D721Med (cell line): ENCODE data around the gene BATF3.

Experiments used
- DNase-seq: peaks from one replicate; pipeline ENCODE4 v3.0.0; 2011; ENCODE audit warnings: low spot score; ENCODE audit not compliant: insufficient read length
- FAIRE-seq: peaks from 2 replicates; lab custom pipeline; 2011; peaks lifted over from hg19 to GRCh38; lab: Jason Lieb, UNC
- CTCF ChIP-seq: IDR thresholded peaks from 2 replicates; pipeline ENCODE4 v1.5.1; 2012; ENCODE audit warnings: mild to moderate bottlenecking, control low read depth; ENCODE audit not compliant: insufficient read depth; ENCODE audit errors: missing control alignments

The BATF3 gene

DNA sequence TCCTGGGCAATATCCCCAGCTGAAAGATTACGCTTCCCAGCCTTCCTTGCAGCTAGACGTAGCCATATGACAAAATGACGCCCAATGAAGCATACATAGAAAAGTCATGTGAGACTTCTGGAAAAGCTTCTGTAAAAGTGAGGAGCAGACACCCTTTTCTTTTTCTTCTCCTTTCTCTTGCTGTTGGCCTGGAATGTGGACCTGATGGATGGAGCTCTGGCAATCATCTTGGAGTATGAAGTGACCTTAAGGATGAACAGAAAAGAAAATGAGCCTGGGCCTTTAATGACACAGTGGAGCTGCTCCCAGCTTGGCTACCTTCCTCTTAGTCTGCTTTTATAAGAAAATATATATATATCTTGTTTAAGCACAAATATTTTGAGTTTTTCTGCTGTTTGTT is 24.8 kb downstream of the BATF3 start:
- TF ChIP-seq CTCF = no peak
- FAIRE-seq (no peak), DNase-seq (no peak)

DNA sequence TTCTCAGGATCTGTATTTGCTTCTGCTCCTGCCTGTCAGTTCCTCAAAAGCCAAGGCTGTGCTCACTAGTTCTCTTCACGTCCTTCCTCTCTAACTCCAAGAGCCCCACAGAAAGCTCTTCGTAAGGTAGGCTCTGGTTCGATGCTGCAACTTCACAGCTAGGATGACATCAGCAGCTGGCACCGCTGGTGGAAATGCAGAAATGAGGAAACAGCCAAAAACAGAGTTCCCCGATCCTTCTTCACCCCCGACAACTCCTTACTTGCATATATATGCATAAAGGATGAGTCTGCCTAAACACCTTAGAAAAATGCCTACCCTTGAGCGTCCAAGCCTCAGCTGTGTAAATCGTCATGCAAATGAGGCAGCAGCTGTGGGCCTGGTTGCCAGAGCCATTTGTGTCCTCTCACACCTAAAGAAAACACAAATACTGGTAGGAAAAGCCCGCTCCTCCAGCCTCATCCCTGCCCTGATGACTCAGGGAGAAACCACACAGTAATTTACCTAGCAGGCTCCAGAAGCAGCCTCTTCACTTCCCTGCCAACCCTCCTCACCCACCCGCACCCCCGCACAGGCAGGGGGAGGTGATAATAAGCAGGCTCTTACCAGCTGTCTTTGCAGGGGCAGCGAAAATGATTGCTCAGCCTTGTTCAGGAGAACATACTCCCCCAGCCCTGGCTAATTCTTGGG is 28.2 kb downstream of the BATF3 start:
- DNase-seq = no peak
- no peak for FAIRE-seq
- no peak for TF ChIP-seq CTCF

DNA sequence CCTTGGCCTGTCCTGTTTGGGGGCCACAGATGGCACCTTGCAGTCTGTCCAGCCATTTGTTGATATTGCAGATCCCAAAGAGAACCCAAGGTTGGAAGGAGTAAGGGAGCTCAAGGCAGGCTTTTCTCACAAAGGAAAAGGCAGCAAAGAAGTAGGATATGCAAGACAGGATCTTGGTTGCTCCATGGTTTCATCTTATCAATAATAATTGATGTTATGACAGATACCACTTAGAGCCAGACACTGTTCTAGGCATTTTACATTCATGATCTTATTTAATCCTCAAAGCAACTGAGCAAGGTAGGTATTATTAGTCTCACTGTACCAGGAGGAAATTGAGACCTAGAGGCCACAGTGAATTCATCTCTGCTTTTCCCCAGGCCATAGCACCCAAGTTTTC is 28.8 kb downstream of the BATF3 start:
- TF ChIP-seq CTCF = no peak
- FAIRE-seq (no peak), DNase-seq (no peak)

- no peak for TF ChIP-seq CTCF
- DNase-seq (no peak), FAIRE-seq (no peak)
These were observed 29.3 kb downstream of the BATF3 start for GRCh38 chr1:212670301-212670700.

- no peak for TF ChIP-seq CTCF
- FAIRE-seq (no peak), DNase-seq (no peak)
These were observed 30.0 kb downstream of the BATF3 start for GRCh38 chr1:212669600-212669999.

- DNase-seq (peak; percentile 50), FAIRE-seq (no peak)
- peak; percentile 44 for TF ChIP-seq CTCF
These were observed 30.5 kb downstream of the BATF3 start for GRCh38 chr1:212669102-212669501.

DNA sequence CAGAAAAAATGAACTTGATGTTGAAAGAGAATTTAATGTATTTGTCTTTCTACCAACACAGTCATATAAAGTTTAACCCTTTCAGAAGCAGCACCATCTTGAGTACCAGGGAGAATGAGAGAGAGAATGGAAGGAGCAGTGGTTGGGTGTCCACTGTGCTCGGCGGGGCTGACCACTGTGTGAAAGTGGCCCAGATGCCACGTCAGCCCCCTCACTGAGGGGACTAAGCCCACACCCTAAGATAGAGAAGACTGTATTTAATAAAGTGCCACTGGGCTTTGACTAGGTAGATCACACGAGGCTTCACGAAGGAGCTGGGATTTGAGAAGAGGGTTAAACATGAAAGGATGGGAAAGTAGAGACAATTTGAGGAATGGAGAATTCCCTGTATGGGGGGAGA is 31.2 kb downstream of the BATF3 start:
- FAIRE-seq (no peak), DNase-seq (no peak)
- no peak for TF ChIP-seq CTCF
